DND-41 (cell line): Measurements from ENCODE around the gene ADM2.

Experiments
- ATAC-seq: fragments of 200-7000 bp; cut with Tn5 transposase; 3 replicates; pipeline ENCODE4 v1.9.1; 2021; ENCODE audit warnings: low read depth; ENCODE audit not compliant: insufficient read depth
- DNase-seq: peaks from one replicate; pipeline ENCODE4 v3.0.0-alpha.2; 2020
- H2AFZ ChIP-seq: 2 replicates; pipeline ENCODE4 v1.6.0; 2012; ENCODE audit warnings: low read depth, low read length
- H3K27ac ChIP-seq: 2 replicates; pipeline ENCODE4 v1.5.1; 2012; ENCODE audit warnings: low read length, inconsistent platforms
- H3K27me3 ChIP-seq: fragments of 200-600 bp; sonication (generic); 2 replicates; pipeline ENCODE4 v1.6.0; 2012; ENCODE audit warnings: low read length, mild to moderate bottlenecking, inconsistent platforms; ENCODE audit not compliant: insufficient read depth, poor library complexity
- H3K36me3 ChIP-seq: 2 replicates; pipeline ENCODE4 v1.5.1; 2012; ENCODE audit warnings: low read length, inconsistent platforms; ENCODE audit not compliant: insufficient read depth
- H3K4me1 ChIP-seq: 2 replicates; pipeline ENCODE4 v1.5.1; 2012; ENCODE audit warnings: mild to moderate bottlenecking, low read length; ENCODE audit not compliant: insufficient read depth
- H3K4me2 ChIP-seq: 2 replicates; pipeline ENCODE4 v1.6.0; 2012; ENCODE audit warnings: mild to moderate bottlenecking, moderate library complexity, low read length, inconsistent platforms; ENCODE audit not compliant: insufficient read depth
- H3K4me3 ChIP-seq, 2 experiments: fragments of 200-600 bp in 1 of 2; shearing (Covaris generic) in 1 of 2; 2 replicates each; pipeline ENCODE4 v1.5.1; 2012 to 2016; ENCODE audit warnings: inconsistent platforms in 2 of 2, low read length in 2 of 2, mild to moderate bottlenecking in 2 of 2, low read depth in 1 of 2, moderate library complexity in 1 of 2
- H3K79me2 ChIP-seq: 2 replicates; pipeline ENCODE4 v1.6.0; 2012; ENCODE audit warnings: low read length, inconsistent platforms; ENCODE audit not compliant: insufficient read depth
- H3K9ac ChIP-seq: 2 replicates; pipeline ENCODE4 v1.6.0; 2012; ENCODE audit warnings: low read depth, mild to moderate bottlenecking, inconsistent platforms, low read length, moderate library complexity
- H3K9me3 ChIP-seq: 2 replicates; pipeline ENCODE4 v1.5.1; 2012; ENCODE audit warnings: low read length, moderate library complexity, mild to moderate bottlenecking, inconsistent platforms; ENCODE audit not compliant: insufficient read depth, severe bottlenecking
- H4K20me1 ChIP-seq: 2 replicates; pipeline ENCODE4 v1.6.0; 2012; ENCODE audit warnings: low read length; ENCODE audit not compliant: insufficient read depth
- CTCF ChIP-seq: IDR thresholded peaks from 2 replicates; pipeline ENCODE4 v1.5.1; 2012; ENCODE audit warnings: borderline replicate concordance, low read length, moderate library complexity, mild to moderate bottlenecking; ENCODE audit not compliant: poor library complexity, severe bottlenecking; ENCODE audit errors: extremely low read depth
- EZH2 ChIP-seq: IDR thresholded peaks from 3 replicates; pipeline ENCODE4 v1.6.1; 2012; ENCODE audit warnings: borderline replicate concordance, low read depth, mild to moderate bottlenecking, moderate library complexity, low read length, inconsistent platforms; ENCODE audit not compliant: severe bottlenecking

Gene ADM2

GRCh38 chr22:50502096-50502495 is 20.8 kb downstream of the ADM2 start:
- DNase-seq (no peak), ATAC-seq (no peak)
- H4K20me1 ChIP-seq, result peaks cover 13% of the 10 kb centered on the region
- H3K36me3 ChIP-seq, result peaks cover 39% of the 10 kb centered on the region
- no peak overlapping the region for H3K9ac ChIP-seq
- TF ChIP-seq EZH2, result no peak
- no peak for TF ChIP-seq CTCF
- H2AFZ ChIP-seq, result no peak overlapping the region
- peaks cover 27% of the 10 kb centered on the region for H3K79me2 ChIP-seq
- H3K4me1 ChIP-seq, result peaks cover 27% of the 10 kb centered on the region
- H3K9me3 ChIP-seq, result no peaks in the 10 kb centered on the region
- H3K4me2 ChIP-seq, result no peak overlapping the region
- no peaks in the 10 kb centered on the region for H3K27me3 ChIP-seq
- H3K4me3 ChIP-seq, result no peak overlapping the region
- no peak overlapping the region for H3K27ac ChIP-seq

- Histone ChIP-seq H3K27ac (no peak overlapping the region), H3K79me2 (peaks cover 30% of the 10 kb centered on the region), H3K27me3 (no peaks in the 10 kb centered on the region), H2AFZ (no peak overlapping the region), H3K36me3 (peaks cover 42% of the 10 kb centered on the region), H3K4me2 (no peak overlapping the region), H3K9me3 (no peaks in the 10 kb centered on the region), H3K4me3 (no peak overlapping the region), H3K4me1 (peaks cover 27% of the 10 kb centered on the region), H4K20me1 (peaks cover 13% of the 10 kb centered on the region), H3K9ac (no peak overlapping the region)
- ATAC-seq, result no peak
- TF ChIP-seq CTCF, result no peak
- no peak for TF ChIP-seq EZH2
- DNase-seq, result no peak
These were observed 21.5 kb downstream of the ADM2 start for GRCh38 chr22:50502628-50503474.

- H3K27me3 ChIP-seq, result no peaks in the 10 kb centered on the region
- H4K20me1 ChIP-seq, result peaks cover 14% of the 10 kb centered on the region
- DNase-seq, result peak; percentile 35
- H3K36me3 ChIP-seq, result peaks cover 42% of the 10 kb centered on the region
- H3K79me2 ChIP-seq, result peaks cover 36% of the 10 kb centered on the region
- H3K4me2 ChIP-seq, result no peak overlapping the region
- peaks cover 27% of the 10 kb centered on the region for H3K4me1 ChIP-seq
- no peak overlapping the region for H3K9ac ChIP-seq
- H3K9me3 ChIP-seq, result no peaks in the 10 kb centered on the region
- H2AFZ ChIP-seq, result no peak overlapping the region
- H3K27ac ChIP-seq, result no peak overlapping the region
- H3K4me3 ChIP-seq, result no peak overlapping the region
- no peak for ATAC-seq
- peak; percentile 16 for TF ChIP-seq CTCF
- no peak for TF ChIP-seq EZH2
These were observed 22.3 kb downstream of the ADM2 start for GRCh38 chr22:50503475-50504145.
